ENCODE data around the gene SEC61A2.

SEC61A2 gene

GRCh38 chr10:12144538-12144937 lies 15.1 kb downstream of the SEC61A2 start:
- TF ChIP-seq EZH2phosphoT487 (IDR thresholded peaks at IDR 0.05; ENCODE audit: borderline replicate concordance, low read length) (no peak), CTCF (IDR thresholded peaks at IDR 0.05; ENCODE audit: low read depth, low read length, poor library complexity, severe bottlenecking) (no peak)
- no peaks in the 10 kb centered on the region for H3K27me3 ChIP-seq (ENCODE audit: control insufficient read depth, low read length)

GRCh38 chr10:12150163-12150562 lies 20.7 kb downstream of the SEC61A2 start:
- Histone ChIP-seq H3K27me3 (ENCODE audit: control insufficient read depth, low read length) (no peaks in the 10 kb centered on the region), H4K20me1 (ENCODE audit: control insufficient read depth, insufficient read depth, low read depth, low read length) (no peaks in the 10 kb centered on the region), H3K36me3 (ENCODE audit: control insufficient read depth, low read length) (peaks cover 16% of the 10 kb centered on the region), H3K79me2 (ENCODE audit: control insufficient read depth, low read length) (no peaks in the 10 kb centered on the region), H3K4me1 (ENCODE audit: control insufficient read depth, low read length) (no peaks in the 10 kb centered on the region), H3K9me3 (ENCODE audit: control insufficient read depth, insufficient read depth, low read length) (no peaks in the 10 kb centered on the region), H3K9me2 (replicated peaks; ENCODE audit: control insufficient read depth, low read length) (no peaks in the 10 kb centered on the region), H3K4me2 (ENCODE audit: low read length) (no peak overlapping the region), H3K27ac (ENCODE audit: low read depth, low read length) (no peak overlapping the region), H3K4me3 (ENCODE audit: low read length) (no peak overlapping the region), H3F3A (ENCODE audit: control insufficient read depth, insufficient read depth) (no peaks in the 10 kb centered on the region)
- no peak for TF ChIP-seq CTCF (IDR thresholded peaks at IDR 0.05; ENCODE audit: low read depth, low read length, poor library complexity, severe bottlenecking)
- TF ChIP-seq EZH2phosphoT487 (IDR thresholded peaks at IDR 0.05; ENCODE audit: borderline replicate concordance, low read length) = no peak

More at GRCh38 chr10:12144538-12144937, 15.1 kb downstream of the SEC61A2 start:
- Histone ChIP-seq H3K9me3 (ENCODE audit: control insufficient read depth, insufficient read depth, low read length) (no peaks in the 10 kb centered on the region), H3K79me2 (ENCODE audit: control insufficient read depth, low read length) (no peaks in the 10 kb centered on the region), H3K27ac (ENCODE audit: low read depth, low read length) (no peak overlapping the region), H3K4me3 (ENCODE audit: low read length) (no peak overlapping the region), H3K4me2 (ENCODE audit: low read length) (no peak overlapping the region), H3K9me2 (replicated peaks; ENCODE audit: control insufficient read depth, low read length) (no peaks in the 10 kb centered on the region), H3F3A (ENCODE audit: control insufficient read depth, insufficient read depth) (no peaks in the 10 kb centered on the region), H3K36me3 (ENCODE audit: control insufficient read depth, low read length) (peaks cover 33% of the 10 kb centered on the region), H4K20me1 (ENCODE audit: control insufficient read depth, insufficient read depth, low read depth, low read length) (no peaks in the 10 kb centered on the region), H3K4me1 (ENCODE audit: control insufficient read depth, low read length) (no peaks in the 10 kb centered on the region)

- Histone ChIP-seq H3K36me3 (ENCODE audit: control insufficient read depth, low read length) (peaks cover 19% of the 10 kb centered on the region), H3F3A (ENCODE audit: control insufficient read depth, insufficient read depth) (no peaks in the 10 kb centered on the region)
Measured at GRCh38 chr10:12154516-12154915, 25.0 kb downstream of the SEC61A2 start.

More at GRCh38 chr10:12154516-12154915, 25.0 kb downstream of the SEC61A2 start:
- H3K4me1 ChIP-seq (ENCODE audit: control insufficient read depth, low read length) = no peaks in the 10 kb centered on the region
- no peaks in the 10 kb centered on the region for H3K9me2 ChIP-seq (replicated peaks; ENCODE audit: control insufficient read depth, low read length)
- TF ChIP-seq EZH2phosphoT487 (IDR thresholded peaks at IDR 0.05; ENCODE audit: borderline replicate concordance, low read length) = no peak
- no peak for TF ChIP-seq CTCF (IDR thresholded peaks at IDR 0.05; ENCODE audit: low read depth, low read length, poor library complexity, severe bottlenecking)
- no peak overlapping the region for H3K27ac ChIP-seq (ENCODE audit: low read depth, low read length)
- no peak overlapping the region for H3K4me2 ChIP-seq (ENCODE audit: low read length)
- no peaks in the 10 kb centered on the region for H4K20me1 ChIP-seq (ENCODE audit: control insufficient read depth, insufficient read depth, low read depth, low read length)
- H3K9me3 ChIP-seq (ENCODE audit: control insufficient read depth, insufficient read depth, low read length) = no peaks in the 10 kb centered on the region
- H3K4me3 ChIP-seq (ENCODE audit: low read length) = no peak overlapping the region
- no peaks in the 10 kb centered on the region for H3K27me3 ChIP-seq (ENCODE audit: control insufficient read depth, low read length)
- no peaks in the 10 kb centered on the region for H3K79me2 ChIP-seq (ENCODE audit: control insufficient read depth, low read length)

All from DOHH2 (cell line).